Cardiac muscle cell (in vitro differentiated cells and primary cell): ENCODE results near the gene WDR35. TPM values are rescaled to one million over a fixed set of nuclear protein-coding genes. Genes with fewer than 3 reads are reported as not detected.

ENCODE experiments used
- DNase-seq, 2 donors: peaks; one replicate each; pipeline versions ENCODE4 v3.0.0 to v3.0.0-alpha.2; 2010 to 2017; ENCODE audit warnings: low read depth in 1 of 2, low spot score in 1 of 2
- H3K27ac ChIP-seq: fragments of 200-600 bp; sonication (generic); 2 replicates; pipeline ENCODE4 v1.5.1; 2016
- H3K27me3 ChIP-seq: fragments of 200-600 bp; sonication (generic); 2 replicates; pipeline ENCODE4 v1.6.0; 2016; ENCODE audit warnings: control low read depth
- H3K36me3 ChIP-seq: fragments of 200-600 bp; sonication (generic); 2 replicates; pipeline ENCODE4 v1.5.1; 2016; ENCODE audit warnings: control low read depth
- H3K4me1 ChIP-seq: fragments of 200-600 bp; sonication (generic); 2 replicates; pipeline ENCODE4 v1.8.1; 2017; ENCODE audit warnings: low read depth, mild to moderate bottlenecking, mixed run types
- H3K4me3 ChIP-seq: fragments of 200-600 bp; sonication (generic); 2 replicates; pipeline ENCODE4 v1.5.1; 2016; ENCODE audit warnings: mild to moderate bottlenecking
- H3K9me3 ChIP-seq: fragments of 200-600 bp; sonication (generic); 2 replicates; pipeline ENCODE4 v1.5.1; 2017; ENCODE audit warnings: low read depth, mild to moderate bottlenecking, control low read depth
- CTCF ChIP-seq: IDR thresholded peaks from 2 replicates; pipeline ENCODE4 v1.5.1; 2012; ENCODE audit warnings: low read depth, mild to moderate bottlenecking, low read length
- polyA plus RNA-seq: library from polyadenylated mRNA; unstranded; fragments of >200 nt; fragmentation: Nextera tagmentation; extraction: Ambion mirVana; gene quantifications from 2 replicates; pipeline ENCODE4 v1.2.1, GENCODE V29; 2016
- total RNA-seq: library from RNA; depleted of rRNA; stranded (reverse); fragments of >200 nt; gene quantifications from 2 replicates; pipeline ENCODE4 v1.2.3, GENCODE V29; 2016

The WDR35 gene
- total and polyA plus RNA-seq, 2 experiments from 2014 or later, result 4.8 to 10.1 TPM

- Histone ChIP-seq H3K27me3 (no peaks in the 10 kb centered on the region), H3K4me3 (no peak overlapping the region), H3K9me3 (no peaks in the 10 kb centered on the region), H3K36me3 (peaks cover 3% of the 10 kb centered on the region), H3K27ac (peak overlapping the region; percentile 66), H3K4me1 (peaks cover 25% of the 10 kb centered on the region)
- no peak for TF ChIP-seq CTCF
- DNase-seq, result no peak
These were observed 33.8 kb upstream of the WDR35 start for GRCh38 chr2:20023688-20024087.

- H3K27me3 ChIP-seq, result no peaks in the 10 kb centered on the region
- no peak for TF ChIP-seq CTCF
- H3K9me3 ChIP-seq, result no peaks in the 10 kb centered on the region
- H3K27ac ChIP-seq, result no peak overlapping the region
- H3K36me3 ChIP-seq, result no peaks in the 10 kb centered on the region
- no peak overlapping the region for H3K4me3 ChIP-seq
- no peak for DNase-seq
- peaks cover 9% of the 10 kb centered on the region for H3K4me1 ChIP-seq
These were observed 31.6 kb upstream of the WDR35 start for GRCh38 chr2:20021405-20022009.

- no peak for DNase-seq
- peaks cover 9% of the 10 kb centered on the region for H3K4me1 ChIP-seq
- H3K9me3 ChIP-seq, result no peaks in the 10 kb centered on the region
- no peaks in the 10 kb centered on the region for H3K36me3 ChIP-seq
- H3K4me3 ChIP-seq, result no peak overlapping the region
- no peak overlapping the region for H3K27ac ChIP-seq
- H3K27me3 ChIP-seq, result no peaks in the 10 kb centered on the region
- no peak for TF ChIP-seq CTCF
These were observed 29.8 kb upstream of the WDR35 start for GRCh38 chr2:20019747-20020146.

- Histone ChIP-seq H3K36me3 (no peaks in the 10 kb centered on the region), H3K4me1 (peaks cover 2% of the 10 kb centered on the region), H3K27ac (no peak overlapping the region), H3K4me3 (no peak overlapping the region), H3K9me3 (no peaks in the 10 kb centered on the region), H3K27me3 (no peaks in the 10 kb centered on the region)
- DNase-seq, result no peak
- TF ChIP-seq CTCF, result no peak
These were observed 28.8 kb upstream of the WDR35 start for GRCh38 chr2:20018601-20019152.

GRCh38 chr2:20016346-20016745 lies 26.4 kb upstream of the WDR35 start:
- Histone ChIP-seq H3K4me3 (no peak overlapping the region), H3K27ac (no peak overlapping the region), H3K4me1 (peaks cover 8% of the 10 kb centered on the region), H3K36me3 (no peaks in the 10 kb centered on the region), H3K9me3 (no peaks in the 10 kb centered on the region), H3K27me3 (peaks cover 10% of the 10 kb centered on the region)
- no peak for DNase-seq
- TF ChIP-seq CTCF, result no peak
